ENCODE data around the gene MRPL20.
"Not testable (repeated sequence)": the region's sequence is repeated elsewhere in the genome, so short reads cannot be mapped to it uniquely, and the experiment has no call there.

Gene MRPL20

DNA sequence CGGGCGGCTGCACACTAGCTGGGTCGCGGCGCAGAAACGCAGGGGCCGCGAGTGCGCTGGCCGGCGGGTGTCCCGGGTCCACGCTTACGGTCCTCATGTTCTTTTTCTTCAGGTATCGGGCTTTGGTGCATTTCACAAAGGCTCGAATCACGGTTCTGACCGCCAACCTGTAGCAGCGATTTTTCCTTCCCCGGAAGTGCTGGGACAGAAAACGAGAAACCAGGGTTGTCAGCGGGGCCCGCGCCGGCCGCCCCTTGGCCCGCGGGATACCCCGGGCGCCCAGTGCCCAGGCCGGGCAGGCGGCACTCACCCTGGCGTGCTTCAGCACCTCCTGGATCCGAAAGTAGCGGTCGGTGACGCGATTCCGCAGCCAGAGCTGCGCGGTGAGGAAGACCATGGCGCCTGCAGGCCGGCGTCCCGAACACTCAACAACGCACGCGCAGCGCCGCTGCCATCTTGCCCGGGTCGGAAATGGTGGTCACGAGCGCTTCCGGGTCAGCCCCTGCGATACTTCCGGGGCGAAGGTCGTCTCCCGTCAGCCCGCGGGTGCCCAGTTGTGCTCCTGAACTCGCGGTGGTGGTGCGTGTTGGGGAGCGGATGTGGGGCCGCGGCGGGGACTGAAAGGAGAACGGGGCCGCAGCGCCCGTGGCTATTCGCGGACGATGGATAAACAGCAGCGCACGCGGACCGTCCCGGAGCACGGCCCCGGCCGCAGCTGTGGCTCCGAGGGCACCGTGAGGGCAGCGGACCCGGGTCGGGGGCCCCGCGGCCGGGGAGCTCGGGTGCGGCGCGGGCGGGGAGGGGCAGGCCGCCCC, at the start of gene MRPL20:
Gene MRPL20 (minus strand): TSS at position 473 of the 815 bp plus-strand sequence. CDS start 76 bp downstream, at position 397.
- DNase-seq (ENCODE audit: low spot score) = peak; percentile 95

DNA sequence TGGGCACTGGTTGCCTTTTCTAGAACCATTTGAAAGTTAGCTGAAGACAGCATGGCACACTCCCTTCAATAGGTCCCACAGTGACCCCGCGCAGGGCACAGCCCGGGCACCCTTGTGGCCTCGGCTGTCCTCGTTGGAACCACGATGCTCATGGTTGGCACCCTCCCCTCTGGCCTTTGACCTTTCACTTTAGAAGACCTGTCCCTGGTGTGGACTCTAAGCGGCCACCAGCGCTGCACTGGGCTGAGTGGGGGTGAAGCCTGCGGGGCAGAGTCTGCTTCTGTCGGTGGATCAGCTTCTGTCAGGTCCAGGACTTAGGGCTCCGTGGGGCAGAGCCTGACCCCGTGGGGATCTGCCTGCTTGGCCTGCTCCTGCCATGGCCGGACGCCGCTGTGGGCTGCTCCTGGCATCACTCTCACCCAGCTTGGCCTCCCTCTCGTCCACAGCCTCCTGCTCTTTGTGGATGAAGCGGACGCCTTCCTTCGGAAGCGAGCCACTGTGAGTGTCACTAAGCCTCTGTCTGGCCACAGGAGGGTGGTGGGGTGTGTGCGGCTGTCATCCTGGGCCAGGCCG, 49.7 kb upstream of the MRPL20 start:
- not testable (repeated sequence) for DNase-seq (ENCODE audit: low spot score)

DNA sequence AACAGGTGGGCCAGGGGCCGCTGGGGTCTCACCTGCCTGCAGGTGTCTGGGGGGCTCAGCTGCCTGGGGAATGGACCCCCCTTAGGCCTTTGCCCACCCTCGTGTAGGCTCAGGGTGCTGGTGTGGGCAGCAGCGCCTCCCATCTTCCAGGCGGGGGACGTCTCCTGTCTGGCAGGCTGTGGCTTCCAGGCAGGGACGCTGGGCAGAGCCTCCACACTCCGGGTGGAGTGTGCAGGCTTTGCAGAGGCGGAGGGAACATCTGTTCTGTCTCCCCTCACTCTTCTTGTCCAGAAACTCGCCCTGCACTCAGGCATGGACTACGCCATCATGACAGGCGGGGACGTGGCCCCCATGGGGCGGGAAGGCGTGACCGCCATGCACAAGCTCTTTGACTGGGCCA, 48.8 kb upstream of the MRPL20 start:
- not testable (repeated sequence) for DNase-seq (ENCODE audit: low spot score)

DNA sequence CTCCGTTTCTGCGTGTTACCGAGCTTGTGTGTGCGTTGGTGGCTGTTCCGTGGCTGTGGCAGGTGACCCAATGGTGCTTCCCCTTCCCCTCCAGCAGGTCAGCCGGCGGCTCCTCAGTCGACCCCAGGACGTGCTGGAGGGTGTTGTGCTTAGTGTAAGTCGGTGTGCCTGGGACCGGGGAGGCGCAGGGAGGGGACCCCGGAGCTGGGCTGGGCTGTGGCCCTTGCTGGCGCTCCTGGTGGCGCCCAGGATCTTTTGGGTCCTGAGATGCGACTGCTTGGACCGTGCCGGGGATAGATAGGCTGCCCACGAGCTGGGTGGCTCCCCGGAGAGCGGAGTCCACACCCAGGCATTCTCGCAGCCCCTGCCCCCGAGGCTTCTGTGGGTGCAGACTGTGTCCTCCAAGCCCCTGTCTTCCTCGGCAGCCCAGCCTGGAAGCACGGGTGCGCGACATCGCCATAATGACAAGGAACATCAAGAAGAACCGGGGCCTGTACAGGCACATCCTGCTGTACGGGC, 48.3 kb upstream of the MRPL20 start:
- no peak for DNase-seq (ENCODE audit: low spot score)

DNA sequence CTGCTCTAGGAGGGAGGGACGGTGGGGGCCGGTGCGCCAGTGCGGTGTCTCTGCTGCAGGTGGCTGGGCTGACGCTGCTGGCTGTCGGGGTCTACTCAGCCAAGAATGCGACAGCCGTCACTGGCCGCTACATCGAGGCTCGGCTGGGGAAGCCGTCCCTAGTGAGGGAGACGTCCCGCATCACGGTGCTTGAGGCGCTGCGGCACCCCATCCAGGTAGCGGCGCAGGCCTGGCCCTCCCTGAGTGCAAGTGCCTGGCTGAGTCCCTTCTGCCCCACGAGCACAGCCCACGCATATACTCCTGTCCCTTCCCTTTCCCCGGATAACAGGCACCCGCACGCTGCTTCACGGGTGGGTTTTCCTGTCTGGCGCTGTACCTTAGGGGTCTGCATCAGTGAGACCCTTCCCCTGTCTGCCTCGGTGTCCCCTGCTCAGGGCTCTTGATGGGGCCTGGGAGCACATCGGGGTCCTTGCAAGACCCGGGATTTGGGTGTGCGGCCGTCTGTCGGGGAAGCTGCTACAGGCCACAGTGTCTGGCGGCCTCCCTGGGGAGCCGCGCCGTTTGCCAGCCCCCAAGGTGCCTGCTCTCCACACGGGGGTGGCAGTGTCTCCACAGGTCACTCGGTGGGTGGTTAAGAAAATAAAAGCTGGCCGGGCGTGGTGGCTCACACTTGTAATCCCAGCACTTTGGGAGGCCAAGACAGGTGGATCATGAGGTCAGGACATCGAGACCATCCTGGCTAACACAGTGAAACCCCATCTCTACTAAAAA, 47.4 kb upstream of the MRPL20 start:
- not testable (repeated sequence) for DNase-seq (ENCODE audit: low spot score)

GRCh38 chr1:1452882-1453281, 45.8 kb upstream of the MRPL20 start:
- no peak for DNase-seq (ENCODE audit: low spot score)

GRCh38 chr1:1452365-1452739, 45.3 kb upstream of the MRPL20 start:
- not testable (repeated sequence) for DNase-seq (ENCODE audit: low spot score)

- DNase-seq (ENCODE audit: low spot score) = no peak
Observed at GRCh38 chr1:1451696-1452364, 44.7 kb upstream of the MRPL20 start.

- not testable (repeated sequence) for DNase-seq (ENCODE audit: low spot score)
Observed at GRCh38 chr1:1450616-1451015, 43.5 kb upstream of the MRPL20 start.

GRCh38 chr1:1449099-1449739, 42.1 kb upstream of the MRPL20 start, which contains the start of gene ATAD3C:
TSS of gene ATAD3C (plus strand) at chr1:1449689. CDS start at chr1:1450684, 995 bp downstream.
- DNase-seq (ENCODE audit: low spot score) = no peak

DNA sequence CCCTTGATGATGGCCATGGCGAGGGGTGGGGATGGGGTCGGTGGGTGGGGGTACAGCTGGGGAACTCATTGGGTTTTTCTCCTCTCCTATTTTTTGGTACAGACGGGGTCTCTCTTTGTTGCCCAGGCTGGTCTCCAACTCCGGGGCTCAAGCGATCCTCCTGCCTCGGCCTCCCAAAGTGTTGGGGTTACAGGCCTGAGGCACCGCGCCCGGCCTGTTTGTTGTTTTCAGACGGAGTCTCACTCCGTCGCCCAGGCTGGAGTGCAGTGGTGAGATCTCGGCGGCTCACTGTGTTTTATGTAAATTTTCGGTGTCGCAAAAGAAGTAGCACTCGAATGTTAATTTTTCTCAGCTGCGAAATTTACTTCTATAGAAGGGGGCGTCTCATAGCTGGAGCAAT, 39.5 kb upstream of the MRPL20 start:
- not testable (repeated sequence) for DNase-seq (ENCODE audit: low spot score)

DNA sequence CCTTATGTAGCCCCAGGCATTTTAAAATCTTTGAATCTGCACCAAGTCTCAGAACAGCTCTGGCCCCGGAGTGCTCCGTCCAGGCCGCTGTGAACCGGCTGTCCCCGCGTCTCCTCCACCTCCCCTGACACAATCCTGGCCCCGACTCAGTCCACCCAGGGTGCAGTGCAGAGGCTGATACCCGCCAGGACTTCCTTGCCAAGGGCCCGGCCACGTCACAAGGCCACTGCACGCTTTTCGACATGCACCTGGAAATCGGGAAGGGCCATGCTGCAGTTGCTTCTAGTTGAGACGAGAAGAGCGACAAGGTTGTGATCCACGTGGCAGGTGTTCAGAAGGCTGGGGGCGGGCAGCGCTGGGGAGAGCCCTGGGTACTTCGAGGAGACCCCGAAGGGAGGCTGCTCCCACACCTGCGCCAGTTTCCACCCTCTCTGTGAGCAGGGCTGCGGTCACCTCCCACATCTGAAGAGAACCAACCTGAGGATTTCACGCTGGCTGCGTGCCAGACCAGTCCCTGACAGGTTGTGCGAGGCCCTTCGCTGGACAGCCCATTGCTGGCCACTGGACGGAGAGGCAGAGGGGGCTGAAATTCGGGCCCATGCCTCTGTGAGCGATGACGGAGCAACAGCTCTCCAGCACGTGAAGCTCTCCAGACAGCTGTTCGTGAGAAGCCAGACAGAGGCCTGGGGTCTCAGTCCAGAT, 35.1 kb upstream of the MRPL20 start:
- no peak for DNase-seq (ENCODE audit: low spot score)

DNA sequence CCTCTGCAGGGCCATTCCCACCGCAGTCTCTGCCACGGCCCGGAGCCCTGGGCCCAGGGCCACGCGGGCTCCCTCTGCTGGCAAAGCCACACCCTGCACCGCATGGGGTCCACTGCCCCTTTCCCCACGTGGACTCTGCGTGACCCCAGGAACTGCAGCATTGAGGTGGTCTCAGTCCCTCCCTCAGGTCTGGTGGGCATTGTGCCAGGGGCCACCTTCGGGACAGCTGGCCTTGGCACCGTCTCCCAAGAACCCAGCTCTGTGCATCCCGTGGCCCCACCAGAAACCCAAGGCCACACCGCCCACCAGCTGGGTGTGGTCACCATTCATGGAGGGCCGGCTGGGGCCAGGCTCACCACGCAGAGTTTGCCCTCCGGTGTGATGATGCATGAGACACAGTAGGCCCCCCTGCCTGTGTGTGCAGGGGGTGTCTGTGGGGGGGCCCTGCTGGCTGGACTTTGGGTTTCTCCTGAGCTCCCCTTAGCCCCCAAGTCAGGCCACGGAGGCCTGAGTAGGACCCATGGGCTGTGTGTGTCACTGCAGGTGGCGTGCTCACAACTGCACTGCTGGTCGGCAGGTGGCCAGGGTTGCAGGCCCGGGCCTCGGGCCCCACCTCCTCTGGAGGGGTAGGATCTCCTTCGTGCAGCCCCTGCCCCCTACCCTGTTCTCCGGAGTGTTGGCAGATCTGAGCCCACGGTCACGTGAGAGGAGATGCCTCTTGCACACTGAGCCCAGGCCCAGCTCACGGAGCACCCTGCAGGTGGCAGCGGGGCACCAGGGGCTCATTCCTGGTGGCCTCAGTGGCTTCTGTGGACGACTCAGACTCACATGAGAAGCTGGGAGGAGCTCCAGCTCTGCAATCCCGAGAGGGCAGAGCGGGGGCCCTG, 34.2 kb upstream of the MRPL20 start:
- peak; percentile 41 for DNase-seq (ENCODE audit: low spot score)

DNA sequence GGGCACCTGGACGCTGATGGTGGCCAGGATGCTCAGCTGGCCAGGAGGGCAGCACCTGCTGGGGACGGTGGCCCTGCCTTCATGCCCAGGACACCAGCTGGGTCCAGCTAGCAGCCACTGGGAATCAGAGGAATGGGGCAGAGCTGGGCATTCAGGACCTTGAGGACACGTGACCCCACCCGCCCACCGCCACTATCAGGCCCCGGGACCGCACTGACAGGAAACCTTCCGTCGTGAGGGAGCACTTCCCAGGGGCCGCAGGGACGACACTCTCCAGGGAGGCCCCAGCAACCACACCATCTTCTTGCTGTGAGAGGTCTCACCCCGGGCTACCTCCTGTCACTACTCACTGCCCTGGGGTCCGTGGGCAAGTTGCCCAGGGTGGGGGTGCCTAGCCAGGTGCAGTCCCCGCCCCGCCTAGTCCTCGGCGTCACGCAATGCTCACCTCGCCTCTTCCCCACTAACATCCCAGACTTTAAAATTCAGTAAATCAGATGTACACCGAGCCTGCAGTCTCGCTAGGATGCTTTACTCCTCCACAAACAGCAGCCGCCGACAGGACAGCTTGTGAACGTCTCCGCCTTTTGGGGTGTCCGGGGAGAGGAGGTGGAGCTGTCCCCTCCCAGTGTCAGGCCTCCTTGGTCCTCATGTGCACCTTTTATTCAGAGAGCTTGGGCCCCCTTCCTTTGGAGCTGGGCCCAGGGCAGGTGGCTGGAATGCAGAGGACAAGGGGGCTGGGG, 33.3 kb upstream of the MRPL20 start:
- no peak for DNase-seq (ENCODE audit: low spot score)

DNA sequence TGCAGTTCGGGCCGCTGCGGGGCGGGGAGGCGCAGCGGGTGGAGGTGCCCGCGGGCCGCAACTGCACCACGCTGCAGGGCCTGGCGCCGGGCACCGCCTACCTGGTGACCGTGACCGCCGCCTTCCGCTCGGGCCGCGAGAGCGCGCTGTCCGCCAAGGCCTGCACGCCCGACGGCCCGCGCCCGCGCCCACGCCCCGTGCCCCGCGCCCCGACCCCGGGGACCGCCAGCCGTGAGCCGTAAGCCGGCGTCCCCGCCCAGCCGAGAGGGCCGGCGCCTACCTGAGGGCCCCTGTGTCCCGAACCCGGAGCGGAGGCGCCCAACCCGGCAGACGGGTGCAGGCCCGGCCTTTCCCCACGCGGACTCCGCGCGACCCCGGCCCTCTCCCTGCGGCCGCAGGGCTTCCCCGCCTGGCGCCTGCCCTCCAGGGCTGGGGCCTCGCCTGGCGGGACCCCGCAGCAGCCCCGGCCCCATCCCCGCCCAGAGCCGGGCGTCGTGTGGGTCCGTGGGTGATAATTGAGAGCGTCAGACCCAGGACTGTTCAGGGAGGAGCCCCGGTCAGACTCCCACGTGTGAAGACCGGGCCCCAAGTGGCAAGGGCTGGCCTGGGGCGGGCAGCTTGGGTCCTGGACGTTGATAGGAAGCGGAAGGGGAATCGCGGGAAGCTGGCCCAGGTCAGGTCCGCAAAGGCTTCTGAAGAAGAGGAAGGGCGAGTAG, 32.6 kb upstream of the MRPL20 start:
- DNase-seq (ENCODE audit: low spot score) = no peak

GRCh38 chr1:1438531-1439381, 31.7 kb upstream of the MRPL20 start:
- DNase-seq (ENCODE audit: low spot score) = no peak

DNA sequence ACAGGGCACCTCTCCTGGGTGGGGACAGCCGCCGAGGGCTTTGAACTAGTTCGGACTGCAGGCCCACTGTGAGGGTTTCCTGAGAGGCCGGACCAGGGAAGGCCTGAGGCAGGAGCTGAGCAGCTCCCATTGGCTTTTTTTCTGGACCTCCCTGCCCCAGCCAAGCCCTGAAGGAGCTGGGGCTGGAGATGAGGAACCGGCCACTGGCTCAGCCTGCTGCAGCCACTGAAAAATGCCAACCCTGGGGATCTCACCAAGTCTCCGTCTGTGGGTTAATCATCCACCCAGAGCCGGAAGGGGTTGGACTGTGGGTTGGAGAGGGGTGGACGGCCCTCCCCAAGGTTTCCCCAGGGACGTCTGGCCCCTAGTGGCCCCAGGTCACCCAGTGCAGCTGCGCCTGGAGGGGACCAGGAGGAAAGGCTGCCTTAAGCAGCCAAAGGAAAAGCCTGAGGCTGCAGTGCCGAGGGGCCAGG, 30.8 kb upstream of the MRPL20 start:
- DNase-seq (ENCODE audit: low spot score) = no peak

Measured in CD4-positive, alpha-beta T cell treated with Interleukin-6 at 100 ng/mL for 8 hours (primary cell).